ENCODE measurements around the gene NT5DC4. TPM values are rescaled to one million over a fixed set of nuclear protein-coding genes. Genes with fewer than 3 reads are reported as not detected.

Gene NT5DC4
- polyA plus RNA-seq, 1 of the 3 experiments (the other 2 are of a cell fraction) = not detected

DNA sequence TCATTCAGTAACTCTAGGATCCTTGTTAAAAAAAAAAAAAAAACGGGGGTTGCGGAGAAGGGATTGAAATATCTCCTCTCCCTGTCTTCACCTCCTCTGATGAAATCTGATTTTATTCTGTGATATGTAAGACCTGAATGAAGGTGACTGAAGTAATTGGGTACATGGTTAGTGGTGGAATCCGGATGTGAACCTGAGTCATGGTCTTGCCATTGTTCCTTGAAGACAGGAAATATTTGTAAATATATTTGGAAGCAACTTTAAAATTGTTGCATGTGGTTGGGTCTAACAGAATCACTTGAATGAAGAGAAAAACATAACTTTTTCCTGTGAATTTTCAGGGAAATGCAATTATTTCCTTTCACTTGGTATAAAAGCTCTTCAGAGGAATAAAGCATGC is 66.5 kb downstream of the NT5DC4 start:
- no peaks in the 10 kb centered on the region for H4K20me1 ChIP-seq (ENCODE audit: insufficient read depth)
- H3K36me3 ChIP-seq (replicated peaks in 1 of 2; ENCODE audit: control insufficient read depth in 1 of 2, insufficient read depth in 2 of 2, low read length in 1 of 2) = no peaks in the 10 kb centered on the region
- no peak overlapping the region for H3K9ac ChIP-seq
- H3F3A ChIP-seq (replicated peaks; ENCODE audit: insufficient read depth) = no peaks in the 10 kb centered on the region
- H3K9me2 ChIP-seq = no peaks in the 10 kb centered on the region
- 54% methylated on average over 3 of the region's 3 CpGs for WGBS (ENCODE audit: low lambda C conversion rate)
- no peak overlapping the region for H3K4me3 ChIP-seq (ENCODE audit: low read depth in 2 of 2, low read length in 1 of 2)
- no peak overlapping the region for H2AFZ ChIP-seq (ENCODE audit: low read depth)
- no peaks in the 10 kb centered on the region for H3K27me3 ChIP-seq (ENCODE audit: insufficient read depth)
- H3K79me2 ChIP-seq (ENCODE audit: insufficient read depth) = no peaks in the 10 kb centered on the region
- TF ChIP-seq MEF2A (IDR thresholded peaks at IDR 0.05; ENCODE audit: borderline replicate concordance, low read depth) = no peak
- no peak for TF ChIP-seq TCF12 (IDR thresholded peaks at IDR 0.05)
- TF ChIP-seq NRF1 (IDR thresholded peaks at IDR 0.05; ENCODE audit: low read depth, low read length) = no peak
- TF ChIP-seq, protein P1, sequence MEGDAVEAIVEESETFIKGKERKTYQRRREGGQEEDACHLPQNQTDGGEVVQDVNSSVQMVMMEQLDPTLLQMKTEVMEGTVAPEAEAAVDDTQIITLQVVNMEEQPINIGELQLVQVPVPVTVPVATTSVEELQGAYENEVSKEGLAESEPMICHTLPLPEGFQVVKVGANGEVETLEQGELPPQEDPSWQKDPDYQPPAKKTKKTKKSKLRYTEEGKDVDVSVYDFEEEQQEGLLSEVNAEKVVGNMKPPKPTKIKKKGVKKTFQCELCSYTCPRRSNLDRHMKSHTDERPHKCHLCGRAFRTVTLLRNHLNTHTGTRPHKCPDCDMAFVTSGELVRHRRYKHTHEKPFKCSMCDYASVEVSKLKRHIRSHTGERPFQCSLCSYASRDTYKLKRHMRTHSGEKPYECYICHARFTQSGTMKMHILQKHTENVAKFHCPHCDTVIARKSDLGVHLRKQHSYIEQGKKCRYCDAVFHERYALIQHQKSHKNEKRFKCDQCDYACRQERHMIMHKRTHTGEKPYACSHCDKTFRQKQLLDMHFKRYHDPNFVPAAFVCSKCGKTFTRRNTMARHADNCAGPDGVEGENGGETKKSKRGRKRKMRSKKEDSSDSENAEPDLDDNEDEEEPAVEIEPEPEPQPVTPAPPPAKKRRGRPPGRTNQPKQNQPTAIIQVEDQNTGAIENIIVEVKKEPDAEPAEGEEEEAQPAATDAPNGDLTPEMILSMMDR (IDR thresholded peaks at IDR 0.05) = no peak
- TF ChIP-seq, protein P2, sequence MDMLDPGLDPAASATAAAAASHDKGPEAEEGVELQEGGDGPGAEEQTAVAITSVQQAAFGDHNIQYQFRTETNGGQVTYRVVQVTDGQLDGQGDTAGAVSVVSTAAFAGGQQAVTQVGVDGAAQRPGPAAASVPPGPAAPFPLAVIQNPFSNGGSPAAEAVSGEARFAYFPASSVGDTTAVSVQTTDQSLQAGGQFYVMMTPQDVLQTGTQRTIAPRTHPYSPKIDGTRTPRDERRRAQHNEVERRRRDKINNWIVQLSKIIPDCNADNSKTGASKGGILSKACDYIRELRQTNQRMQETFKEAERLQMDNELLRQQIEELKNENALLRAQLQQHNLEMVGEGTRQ (IDR thresholded peaks at IDR 0.05; ENCODE audit: borderline replicate concordance, low read depth, low read length) = no peak
- no peak for TF ChIP-seq SMC3 (IDR thresholded peaks at IDR 0.05; ENCODE audit: low read depth, low read length)
- no peak for TF ChIP-seq REST (IDR thresholded peaks at IDR 0.05; ENCODE audit: low read depth, low read length)
- TF ChIP-seq RFX5 (IDR thresholded peaks at IDR 0.05; ENCODE audit: low read length) = no peak
- no peak for TF ChIP-seq MXI1 (IDR thresholded peaks at IDR 0.05; ENCODE audit: low read depth, low read length)
- TF ChIP-seq TAF1 (IDR thresholded peaks at IDR 0.05; ENCODE audit: borderline replicate concordance, low read depth, low read length) = no peak
- no peak for TF ChIP-seq SIN3A (IDR thresholded peaks at IDR 0.05; ENCODE audit: borderline replicate concordance, low read depth, low read length)
- TF ChIP-seq, protein P3, sequence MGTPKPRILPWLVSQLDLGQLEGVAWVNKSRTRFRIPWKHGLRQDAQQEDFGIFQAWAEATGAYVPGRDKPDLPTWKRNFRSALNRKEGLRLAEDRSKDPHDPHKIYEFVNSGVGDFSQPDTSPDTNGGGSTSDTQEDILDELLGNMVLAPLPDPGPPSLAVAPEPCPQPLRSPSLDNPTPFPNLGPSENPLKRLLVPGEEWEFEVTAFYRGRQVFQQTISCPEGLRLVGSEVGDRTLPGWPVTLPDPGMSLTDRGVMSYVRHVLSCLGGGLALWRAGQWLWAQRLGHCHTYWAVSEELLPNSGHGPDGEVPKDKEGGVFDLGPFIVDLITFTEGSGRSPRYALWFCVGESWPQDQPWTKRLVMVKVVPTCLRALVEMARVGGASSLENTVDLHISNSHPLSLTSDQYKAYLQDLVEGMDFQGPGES (IDR thresholded peaks at IDR 0.05; ENCODE audit: low read depth, low read length) = no peak
- TF ChIP-seq EP300 (IDR thresholded peaks at IDR 0.05; ENCODE audit: borderline replicate concordance in 1 of 2, low read depth in 1 of 2, low read length in 1 of 2) = no peak
- TF ChIP-seq POLR2AphosphoS5 (IDR thresholded peaks at IDR 0.05; ENCODE audit: low read depth, low read length) = no peak
- TF ChIP-seq EZH2phosphoT487 (IDR thresholded peaks at IDR 0.05; ENCODE audit: borderline replicate concordance, low read depth) = no peak
- no peak for TF ChIP-seq FOXM1 (IDR thresholded peaks at IDR 0.05; ENCODE audit: low read depth)
- TF ChIP-seq GABPA (IDR thresholded peaks at IDR 0.05; ENCODE audit: low read depth) = no peak
- no peak for TF ChIP-seq NFIC (IDR thresholded peaks at IDR 0.05; ENCODE audit: borderline replicate concordance)
- ChIA-PET CTCF (no interaction called here), POLR2A (no interaction called here)
- H3K9me3 ChIP-seq = no peaks in the 10 kb centered on the region
- H3K4me2 ChIP-seq = no peak overlapping the region
- no peaks in the 10 kb centered on the region for H3K4me1 ChIP-seq (ENCODE audit: control insufficient read depth in 1 of 2, insufficient read depth in 2 of 2, low read depth in 1 of 2, low read length in 1 of 2)
- DNase-seq = no peak
- H3K27ac ChIP-seq (ENCODE audit: low read depth in 2 of 2, low read length in 1 of 2) = no peak overlapping the region
